ENCODE data around the gene TAMALIN.
"Not testable (repeated sequence)": the region's sequence is repeated elsewhere in the genome, so short reads cannot be mapped to it uniquely, and the experiment has no call there.

The TAMALIN gene

DNA sequence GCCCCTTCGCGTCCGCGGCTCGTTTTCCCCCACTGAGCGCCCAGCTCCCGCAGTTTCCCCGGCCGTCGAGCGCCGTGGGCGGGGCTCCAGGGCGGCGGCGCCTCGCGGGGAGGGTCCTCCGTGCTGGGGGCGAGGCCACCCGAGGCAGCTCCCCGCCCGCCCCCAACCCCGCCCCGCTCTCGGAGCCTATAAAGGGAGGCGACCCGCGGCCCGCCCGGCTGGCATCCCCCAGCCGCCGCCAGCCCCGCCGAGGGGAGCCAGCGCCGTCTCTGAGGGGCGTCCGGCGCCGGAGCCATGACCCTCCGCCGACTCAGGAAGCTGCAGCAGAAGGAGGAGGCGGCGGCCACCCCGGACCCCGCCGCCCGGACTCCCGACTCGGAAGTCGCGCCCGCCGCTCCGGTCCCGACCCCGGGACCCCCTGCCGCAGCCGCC lies at the start of gene TAMALIN:
Gene TAMALIN (plus strand): TSS at position 221 of the 432 bp plus-strand sequence. CDS start 74 bp downstream, at position 295.
- DNase-seq, result no peak

DNA sequence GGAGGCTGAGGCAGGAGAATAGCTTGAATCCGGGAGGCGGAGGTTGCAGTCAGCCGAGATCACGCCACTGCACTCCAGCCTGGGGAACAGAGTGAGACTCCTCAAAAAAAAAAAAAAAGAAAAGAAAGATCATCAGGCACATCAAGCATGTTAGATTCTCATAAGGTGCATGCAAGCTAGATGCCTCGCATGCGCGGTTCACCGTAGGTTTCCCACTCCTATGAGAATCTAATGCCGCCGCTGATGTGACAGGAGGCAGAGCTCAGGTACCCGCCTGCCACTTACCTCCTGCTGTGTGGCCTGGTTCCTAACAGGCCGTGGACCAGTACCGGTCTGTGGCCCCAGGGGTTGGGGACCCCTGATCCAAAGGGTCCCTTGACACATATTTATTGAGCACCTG lies 48.2 kb upstream of the TAMALIN start:
- DNase-seq, result no peak

DNA sequence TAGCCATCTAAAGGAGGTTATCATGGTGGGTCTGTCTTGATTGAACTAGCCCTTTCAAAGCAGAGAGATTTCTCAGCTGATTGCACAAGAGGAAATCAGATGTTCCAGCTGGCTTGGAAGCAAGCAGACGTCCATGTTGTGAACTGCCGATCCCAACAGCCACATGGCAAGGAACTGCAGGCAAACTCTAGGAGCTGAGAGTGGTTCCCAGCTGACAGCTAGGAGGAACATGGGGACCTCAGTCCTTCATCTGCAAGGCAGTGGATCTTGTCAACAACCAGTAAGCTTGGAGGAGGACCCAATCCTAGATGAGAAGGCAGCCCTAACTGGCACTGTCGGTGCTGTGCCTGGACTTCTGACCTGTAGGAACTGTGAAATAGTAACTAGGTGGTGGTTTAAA lies 47.5 kb upstream of the TAMALIN start:
- no peak for DNase-seq

DNA sequence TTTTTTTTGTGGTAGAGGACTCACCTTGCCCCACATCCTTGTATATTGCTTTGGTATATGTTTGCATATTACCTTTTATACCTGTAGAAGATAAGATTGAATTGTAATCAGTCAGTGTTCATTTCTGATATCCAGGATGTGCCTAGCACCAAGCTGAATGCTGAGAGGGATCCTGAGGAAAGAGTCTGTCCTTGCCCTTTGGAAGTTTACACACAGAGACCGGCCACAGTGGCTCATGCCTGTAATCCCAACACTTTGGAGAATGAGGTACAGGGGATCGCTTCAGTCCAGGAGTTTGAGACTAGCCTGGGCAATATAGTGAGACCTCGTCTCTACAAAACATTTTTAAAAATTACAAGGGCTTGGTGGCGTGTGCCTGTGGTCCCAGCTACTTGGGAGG lies 46.8 kb upstream of the TAMALIN start:
- DNase-seq, result no peak

DNA sequence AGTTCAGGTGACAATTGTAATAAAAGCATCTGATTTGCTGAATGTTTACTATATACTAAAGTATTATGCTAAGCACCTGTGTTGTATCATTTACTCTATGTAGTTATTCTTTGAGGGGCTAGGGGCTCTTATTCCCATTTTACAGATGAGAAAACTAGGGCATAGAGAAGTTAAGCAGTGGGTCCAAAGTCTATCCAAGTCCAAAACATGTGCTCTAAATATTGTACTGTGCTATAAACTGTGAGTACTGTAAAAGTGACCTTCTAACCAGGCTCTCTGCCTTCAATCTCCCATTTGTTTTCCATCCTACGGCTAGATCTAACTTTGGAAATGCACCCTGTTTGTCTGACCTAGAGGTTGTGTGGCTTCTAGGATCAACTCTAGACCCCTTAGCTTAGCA lies 46.3 kb upstream of the TAMALIN start:
- DNase-seq, result no peak

DNA sequence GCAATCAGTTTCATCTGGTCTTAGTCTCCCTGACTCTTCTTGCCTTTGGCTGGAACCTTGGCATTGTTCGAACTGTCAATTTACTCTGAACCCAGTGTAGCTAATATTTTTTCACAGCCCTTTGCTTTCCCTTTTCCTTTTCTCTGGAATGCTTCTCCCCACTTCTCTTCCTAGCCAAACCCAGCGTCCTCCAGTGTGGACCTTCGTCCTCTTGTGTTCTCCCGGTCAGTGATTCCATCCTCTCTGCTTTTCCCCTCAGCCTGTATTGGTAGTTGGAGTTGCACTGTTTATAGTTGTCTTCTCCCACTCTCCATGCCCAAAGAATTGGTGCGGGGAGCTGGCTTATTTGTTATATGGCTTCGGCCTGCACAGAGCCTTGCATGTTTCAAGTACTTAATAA lies 45.9 kb upstream of the TAMALIN start:
- no peak for DNase-seq

DNA sequence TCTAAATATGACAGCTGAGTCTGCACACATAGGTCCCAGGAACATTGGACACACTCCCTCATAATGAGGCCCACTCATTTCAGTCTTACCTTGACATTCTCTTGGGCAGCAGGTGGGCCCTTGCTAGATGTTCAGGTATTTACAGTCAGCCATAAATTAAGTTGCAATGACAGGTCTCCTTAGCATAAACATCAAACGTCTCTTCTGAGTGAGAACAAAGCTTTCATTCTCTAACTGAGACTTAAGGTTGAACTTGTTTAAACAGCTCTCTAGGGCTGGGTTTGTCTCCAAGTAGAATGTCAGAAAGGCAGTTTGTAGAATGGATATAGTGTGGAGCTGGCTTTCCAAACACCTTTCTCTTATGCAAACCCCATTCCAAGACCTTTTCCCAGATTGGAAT lies 44.9 kb upstream of the TAMALIN start:
- no peak for DNase-seq

DNA sequence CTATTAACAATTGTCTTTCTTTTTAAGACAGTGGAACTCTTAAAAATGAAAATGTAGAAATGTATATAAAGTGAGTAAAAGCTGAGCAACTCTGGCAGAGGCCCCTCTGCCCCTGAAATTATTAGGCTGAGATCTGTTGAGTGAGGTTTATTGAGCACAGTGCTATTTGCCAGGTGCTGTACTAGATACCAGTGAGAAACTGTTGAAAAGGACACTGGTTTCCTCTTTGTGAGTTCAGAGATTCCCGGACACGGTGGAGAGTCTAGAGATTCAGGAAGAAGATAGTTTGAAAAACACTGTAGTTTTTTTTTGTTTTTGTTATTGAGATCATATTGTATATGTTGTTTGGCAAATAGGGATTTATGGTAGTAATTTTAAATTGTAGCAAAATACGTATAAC lies 44.0 kb upstream of the TAMALIN start:
- no peak for DNase-seq

DNA sequence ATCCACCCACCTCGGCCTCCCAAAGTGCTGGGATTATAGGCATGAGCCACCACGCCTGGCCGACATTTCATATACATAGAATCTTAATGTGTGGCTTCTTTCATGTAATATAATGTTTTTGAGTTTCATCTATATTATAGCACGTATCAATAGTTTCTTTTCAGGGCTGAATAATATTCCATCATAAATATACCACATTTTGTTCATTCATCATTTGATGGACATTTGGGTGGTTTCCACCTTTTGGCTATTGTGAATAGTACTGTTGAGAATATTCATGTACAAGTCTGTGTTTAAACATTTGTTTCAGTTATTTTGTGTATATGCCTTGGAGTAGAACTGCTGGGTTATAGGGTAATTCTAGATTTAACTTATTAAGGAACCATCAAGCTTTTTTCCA lies 43.3 kb upstream of the TAMALIN start:
- DNase-seq, result no peak

DNA sequence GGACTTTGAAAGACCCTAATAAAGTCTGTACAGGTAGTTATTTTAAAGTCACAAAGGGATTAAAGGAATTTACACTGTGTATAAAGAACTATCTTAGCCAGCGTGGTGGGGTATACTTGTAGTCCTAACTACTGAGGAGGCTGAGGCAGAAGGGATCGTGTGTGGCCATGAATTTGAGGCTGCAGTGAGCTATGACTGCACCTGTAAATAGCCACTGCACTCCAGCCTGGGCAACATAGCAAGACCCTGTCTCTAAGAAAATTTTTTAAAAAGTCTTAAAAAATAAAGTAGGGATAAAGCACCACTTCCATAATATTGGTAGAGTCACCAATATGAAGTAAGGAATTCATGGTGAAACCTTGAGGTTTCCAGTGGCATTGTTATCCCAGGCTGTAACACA lies 37.1 kb upstream of the TAMALIN start:
- DNase-seq, result no peak

DNA sequence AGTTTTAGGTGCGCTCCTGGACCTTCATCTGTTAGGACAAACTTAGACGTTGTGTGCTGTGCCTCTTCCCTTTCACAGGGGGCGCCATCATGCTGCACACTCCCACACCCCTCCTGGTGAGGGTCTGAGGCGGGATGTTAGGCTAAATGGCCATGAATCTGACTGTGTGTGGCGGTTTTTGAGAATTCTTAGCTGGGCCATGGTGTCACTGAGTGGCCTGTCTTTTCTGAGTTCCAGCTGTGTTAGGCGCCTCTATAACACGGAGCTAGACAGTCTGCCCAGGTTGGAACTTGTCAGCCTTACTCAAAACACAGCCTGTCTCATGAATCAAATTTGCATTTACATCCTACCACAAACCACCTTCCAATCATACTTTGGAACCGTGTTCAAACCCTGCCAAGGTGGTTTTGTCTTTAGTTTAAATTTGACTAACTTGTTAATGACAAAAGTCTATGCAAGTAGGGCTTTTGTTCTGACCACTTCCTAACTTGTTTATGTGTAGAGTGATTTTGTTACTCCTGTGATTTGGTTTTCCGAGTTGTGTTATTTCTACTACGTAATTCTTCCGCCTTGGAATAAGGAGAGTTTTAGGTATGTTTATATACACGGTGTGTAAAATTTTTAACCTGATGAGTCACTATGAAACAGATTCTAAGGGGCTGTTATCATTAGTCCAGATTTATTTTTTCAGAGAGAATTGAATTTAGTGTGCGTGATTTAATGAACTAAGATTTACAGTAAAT lies 35.7 kb upstream of the TAMALIN start:
- DNase-seq, result peak; percentile 71

DNA sequence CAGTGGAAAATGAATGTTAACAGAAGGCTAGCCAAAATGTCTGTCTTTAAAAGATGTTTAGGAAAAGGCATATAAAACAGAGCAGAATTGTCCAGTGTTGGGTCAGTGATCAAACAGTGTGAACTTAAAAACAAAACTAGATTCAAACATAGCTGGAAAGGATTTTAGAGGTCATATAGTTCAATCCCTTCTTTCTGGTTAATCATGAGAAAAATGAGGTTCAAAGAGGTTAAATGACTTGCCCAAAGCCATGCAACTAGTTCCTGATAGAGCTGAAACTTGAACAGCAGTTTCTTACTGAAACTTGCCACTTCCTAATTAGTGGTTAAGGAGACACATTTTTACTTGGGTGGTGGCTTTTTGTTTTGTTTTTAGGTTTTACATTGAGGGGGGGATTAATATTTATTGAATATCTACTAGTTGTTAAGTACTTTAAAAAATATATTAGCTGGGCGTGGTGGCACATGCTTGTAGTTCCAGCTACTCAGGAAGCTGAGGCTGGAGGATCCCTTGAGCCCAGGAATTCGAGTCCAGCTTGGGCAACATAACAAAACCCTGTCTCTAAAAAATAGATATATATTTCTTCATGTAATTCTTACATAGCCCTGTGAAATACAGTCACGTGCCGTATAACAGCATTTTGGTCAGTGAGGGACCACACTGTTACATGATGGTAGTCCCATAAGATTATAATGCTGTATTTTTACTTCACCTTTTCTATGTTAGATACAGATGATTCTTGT lies 34.9 kb upstream of the TAMALIN start:
- no peak for DNase-seq

DNA sequence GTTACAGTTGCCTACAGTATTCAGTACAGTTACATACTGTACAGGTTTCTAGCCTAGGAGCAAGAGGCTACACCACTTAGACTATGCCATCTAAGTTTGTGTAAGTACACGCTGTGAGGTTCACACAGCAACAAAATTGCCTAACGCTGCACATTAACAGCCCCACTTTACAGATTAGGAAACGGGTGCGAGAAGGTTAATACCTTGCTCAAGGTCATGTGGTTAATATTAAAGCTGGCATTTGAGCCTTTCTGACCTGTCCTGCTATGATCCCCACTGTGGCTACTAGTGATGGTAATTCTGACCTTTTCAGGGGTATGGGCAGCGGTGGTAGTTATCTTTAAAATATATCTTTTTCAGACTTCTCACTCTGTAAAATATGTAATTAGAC lies 34.3 kb upstream of the TAMALIN start:
- DNase-seq, result no peak

DNA sequence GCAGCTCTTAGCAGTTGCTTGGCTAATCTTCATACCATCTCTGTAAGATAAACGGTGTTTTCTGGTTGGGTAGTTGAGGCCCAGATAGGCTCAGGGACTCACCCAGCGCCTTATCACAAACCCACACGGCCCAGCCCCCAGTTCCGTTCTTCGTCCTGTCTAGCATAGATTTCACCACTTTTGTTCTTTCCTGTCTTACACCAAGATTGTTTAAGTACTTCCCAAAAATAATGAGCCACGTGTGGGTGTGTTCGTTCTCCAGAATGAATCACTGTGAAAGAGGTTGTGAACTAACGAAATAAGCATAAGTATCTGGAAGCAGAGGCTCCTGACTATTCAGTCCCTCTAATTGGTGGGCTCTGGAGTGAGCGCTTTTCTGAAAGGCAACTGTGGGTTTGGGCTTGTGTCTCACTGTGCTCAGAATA lies 33.9 kb upstream of the TAMALIN start:
- no peak for DNase-seq

DNA sequence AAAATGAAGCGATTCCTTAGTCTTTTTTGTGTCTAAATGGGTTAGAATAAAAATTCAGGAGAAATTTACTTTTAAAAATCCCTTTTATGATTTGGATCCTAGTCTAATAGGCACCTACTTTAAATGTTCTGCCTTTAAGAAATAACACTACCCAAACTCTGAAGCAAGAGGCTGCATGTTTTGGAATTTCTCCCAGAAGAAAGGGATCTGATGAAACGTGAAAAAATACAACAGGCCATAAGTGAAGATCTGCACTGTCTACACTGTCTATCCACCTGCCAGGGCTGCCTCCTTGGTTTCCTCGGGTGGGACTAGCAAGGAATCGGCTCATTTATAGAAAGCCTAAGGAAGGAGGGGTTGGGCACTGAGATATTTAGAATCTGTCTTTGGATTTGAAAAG lies 33.2 kb upstream of the TAMALIN start:
- no peak for DNase-seq

DNA sequence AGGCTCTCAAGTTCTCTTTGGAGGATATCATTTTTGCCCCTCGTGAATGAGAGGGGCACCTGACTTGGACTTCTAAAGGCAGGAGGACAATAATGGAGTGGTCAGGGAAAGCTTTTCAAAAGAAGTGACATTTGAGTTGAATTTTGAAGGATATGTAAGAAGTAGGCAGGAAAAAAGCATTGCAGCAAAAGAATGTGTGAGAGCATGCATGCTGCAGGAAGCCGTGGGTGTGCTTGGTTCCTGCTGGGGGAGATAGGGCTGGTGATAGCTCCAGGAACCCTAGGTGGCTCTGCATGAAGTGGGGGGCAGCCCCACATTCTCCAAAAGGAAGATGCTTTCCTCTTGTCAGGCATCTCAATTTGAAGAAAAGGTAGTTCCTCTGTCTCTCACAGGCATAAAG lies 32.1 kb upstream of the TAMALIN start:
- no peak for DNase-seq

DNA sequence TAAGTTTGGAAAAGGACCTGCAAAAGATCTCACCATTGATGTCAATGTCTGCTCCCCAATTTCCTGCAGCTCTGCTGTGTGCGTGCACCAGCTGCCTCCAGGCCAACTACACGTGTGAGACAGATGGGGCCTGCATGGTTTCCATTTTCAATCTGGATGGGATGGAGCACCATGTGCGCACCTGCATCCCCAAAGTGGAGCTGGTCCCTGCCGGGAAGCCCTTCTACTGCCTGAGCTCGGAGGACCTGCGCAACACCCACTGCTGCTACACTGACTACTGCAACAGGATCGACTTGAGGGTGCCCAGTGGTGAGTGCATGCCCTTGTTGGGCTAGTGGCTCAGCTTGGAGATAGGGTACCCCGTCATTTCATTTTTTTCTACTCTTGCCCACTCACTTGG lies 31.6 kb upstream of the TAMALIN start:
- DNase-seq, result no peak

DNA sequence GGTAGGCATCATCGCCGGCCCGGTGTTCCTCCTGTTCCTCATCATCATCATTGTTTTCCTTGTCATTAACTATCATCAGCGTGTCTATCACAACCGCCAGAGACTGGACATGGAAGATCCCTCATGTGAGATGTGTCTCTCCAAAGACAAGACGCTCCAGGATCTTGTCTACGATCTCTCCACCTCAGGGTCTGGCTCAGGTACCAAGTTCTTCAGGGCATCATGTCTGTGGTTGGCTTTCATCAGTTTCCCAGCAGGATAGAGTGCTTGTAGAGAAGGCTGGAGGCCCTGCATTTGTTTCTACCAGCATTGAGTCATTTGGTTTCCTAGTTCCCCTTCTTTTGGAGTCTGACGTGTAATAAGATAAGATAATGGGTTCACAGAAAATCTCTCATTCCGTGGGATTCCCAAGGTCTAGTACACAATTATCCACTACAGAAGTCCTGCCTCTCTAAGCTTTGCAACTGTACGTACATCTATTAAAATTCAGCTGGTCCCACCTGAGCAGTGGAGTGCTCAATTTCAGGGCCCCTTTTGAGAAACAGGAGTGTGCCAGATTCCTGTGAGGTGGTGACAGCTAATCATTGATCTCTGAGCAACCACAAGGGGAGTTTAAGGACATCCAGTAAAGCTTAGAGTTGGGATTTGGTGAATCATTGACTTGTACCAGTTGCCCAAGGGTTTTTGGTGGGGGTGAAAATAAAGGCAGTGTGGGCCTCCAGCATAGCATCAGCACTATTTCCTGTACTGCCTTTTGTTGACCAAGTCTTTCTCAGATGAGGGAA lies 30.2 kb upstream of the TAMALIN start:
- peak; percentile 87 for DNase-seq

DNA sequence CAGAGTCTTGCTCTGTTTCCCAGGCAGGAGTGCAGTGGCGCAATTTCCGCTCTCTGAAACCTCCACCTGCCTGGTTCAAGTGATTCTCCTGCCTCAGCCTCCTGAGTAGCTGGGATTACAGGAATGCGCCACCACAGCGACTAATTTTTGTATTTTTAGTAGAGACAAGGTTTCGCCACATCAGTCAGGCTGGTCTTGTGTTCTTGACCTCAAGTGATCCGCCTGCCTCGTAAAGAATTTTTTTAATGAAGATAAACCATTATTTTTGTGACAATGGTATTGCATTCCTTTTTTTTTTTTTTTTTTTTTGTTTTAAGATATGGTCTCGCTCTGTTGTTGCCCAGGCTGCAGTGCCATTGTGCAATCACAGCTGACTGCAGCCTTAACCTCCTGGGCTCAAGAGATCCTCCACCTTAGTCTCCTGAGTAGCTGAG lies 29.4 kb upstream of the TAMALIN start:
- DNase-seq, result peak; percentile 75

DNA sequence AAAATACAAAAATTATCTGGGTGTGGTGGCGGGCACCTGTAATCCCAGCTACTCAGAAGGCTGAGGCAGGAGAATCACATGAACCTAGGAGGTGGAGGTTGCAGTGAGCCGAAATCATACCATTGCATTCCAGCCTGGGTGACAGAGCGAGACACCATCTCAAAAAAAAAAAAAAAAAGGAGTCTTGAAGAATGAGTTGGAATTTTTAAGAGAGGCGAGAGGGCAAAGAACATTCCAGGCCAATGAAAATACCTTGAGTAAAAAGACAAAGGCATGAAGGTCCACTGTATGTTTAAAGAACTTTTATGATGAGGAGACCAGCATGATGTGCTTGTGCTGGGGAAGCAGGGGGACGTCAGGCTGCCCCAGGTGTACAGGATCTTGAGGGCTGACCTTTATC lies 27.4 kb upstream of the TAMALIN start:
- DNase-seq, result not testable (repeated sequence)

DNA sequence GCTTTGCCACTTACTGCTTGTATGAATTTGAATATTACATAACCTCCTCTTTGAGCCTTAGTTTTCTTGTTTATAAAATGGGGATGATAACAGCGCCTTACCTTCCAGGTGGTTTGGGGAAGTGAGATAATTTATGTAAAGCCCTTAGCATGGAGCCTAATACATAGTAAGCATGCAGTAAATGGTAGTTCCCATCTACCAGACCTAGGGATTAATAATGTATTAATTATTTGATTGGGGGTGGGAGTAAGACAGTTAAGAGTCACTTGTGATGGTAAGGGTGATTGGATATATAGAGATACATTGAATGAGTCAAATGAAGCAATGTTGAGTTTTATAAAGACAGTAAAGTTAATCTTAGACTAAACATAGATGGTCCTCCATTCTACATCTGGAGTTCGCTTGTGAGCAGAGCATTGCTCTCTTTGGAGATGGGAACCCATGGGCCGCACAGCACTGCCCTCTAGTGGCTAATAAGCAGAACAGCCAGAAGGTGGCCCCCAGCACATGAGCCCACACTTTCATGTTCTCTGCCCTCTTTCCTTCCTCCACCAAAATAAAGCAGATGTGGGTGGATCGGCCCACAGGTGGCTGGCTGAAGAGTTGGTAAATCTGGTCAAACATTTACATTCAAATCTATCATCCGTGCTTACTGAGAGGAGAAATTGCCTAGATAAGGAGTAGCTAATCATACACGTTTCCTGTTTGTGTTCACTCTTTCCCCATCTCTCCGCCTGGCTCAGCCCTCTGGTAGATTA lies 26.5 kb upstream of the TAMALIN start:
- DNase-seq, result no peak

DNA sequence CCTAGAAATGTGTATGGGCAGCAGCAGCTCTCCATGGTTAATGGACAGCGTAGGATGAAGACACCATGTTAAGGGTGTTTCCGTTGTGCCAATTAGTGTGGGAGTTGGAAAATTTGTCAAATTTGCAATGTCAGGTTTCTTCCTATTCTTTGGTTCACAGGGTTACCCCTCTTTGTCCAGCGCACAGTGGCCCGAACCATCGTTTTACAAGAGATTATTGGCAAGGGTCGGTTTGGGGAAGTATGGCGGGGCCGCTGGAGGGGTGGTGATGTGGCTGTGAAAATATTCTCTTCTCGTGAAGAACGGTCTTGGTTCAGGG lies 26.0 kb upstream of the TAMALIN start:
- DNase-seq, result no peak

DNA sequence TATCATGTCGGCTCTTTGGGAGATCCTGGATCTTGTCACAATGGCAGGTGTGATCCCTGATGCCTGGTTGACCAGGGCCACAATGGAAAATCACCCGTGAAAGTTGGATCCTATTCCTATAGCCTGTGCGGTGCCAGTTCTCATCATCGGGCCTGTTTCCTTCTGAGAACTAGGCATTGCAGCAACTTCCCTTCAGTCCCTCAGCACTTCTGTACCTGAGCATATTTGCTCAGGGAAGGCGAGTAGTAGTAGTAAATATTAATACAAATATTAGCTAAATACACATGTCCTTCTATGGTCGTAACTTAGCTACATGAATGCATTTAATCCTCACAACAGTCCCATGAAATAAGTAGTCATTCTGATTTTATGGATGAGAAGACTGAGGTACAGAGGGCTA lies 22.1 kb upstream of the TAMALIN start:
- DNase-seq, result no peak

Measured in T1000 (cell line).